Ishikawa (cell line): ENCODE measurements around the gene EXD2.

Experiments used
- CEBPB ChIP-seq: IDR thresholded peaks from 2 replicates; pipeline ENCODE4 v1.6.1; 2012
- EGR1 ChIP-seq: IDR thresholded peaks from 2 replicates; pipeline ENCODE4 v1.6.1; 2012
- EP300 ChIP-seq: IDR thresholded peaks from 2 replicates; pipeline ENCODE4 v1.6.1; 2012; ENCODE audit warnings: borderline replicate concordance
- FOXM1 ChIP-seq: IDR thresholded peaks from 2 replicates; pipeline ENCODE4 v1.6.1; 2012; ENCODE audit warnings: low read depth, borderline replicate concordance
- MAX ChIP-seq: IDR thresholded peaks from 2 replicates; pipeline ENCODE4 v1.6.1; 2012
- RAD21 ChIP-seq: IDR thresholded peaks from 2 replicates; pipeline ENCODE4 v1.6.1; 2012; ENCODE audit warnings: low read depth
- REST ChIP-seq: IDR thresholded peaks from 2 replicates; pipeline ENCODE4 v1.6.1; 2012; ENCODE audit warnings: low read depth, mild to moderate bottlenecking
- TAF1 ChIP-seq: IDR thresholded peaks from 2 replicates; pipeline ENCODE4 v1.6.1; 2012; ENCODE audit warnings: low read depth, mild to moderate bottlenecking
- TCF12 ChIP-seq: IDR thresholded peaks from 2 replicates; pipeline ENCODE4 v1.6.1; 2012; ENCODE audit warnings: low read depth
- TEAD4 ChIP-seq: IDR thresholded peaks from 2 replicates; pipeline ENCODE4 v1.6.1; 2012
- YY1 ChIP-seq: IDR thresholded peaks from 2 replicates; pipeline ENCODE4 v1.6.1; 2012; ENCODE audit warnings: low read depth

- TF ChIP-seq TCF12 (no peak), REST (no peak), EP300 (no peak), MAX (no peak), TAF1 (no peak), YY1 (no peak), CEBPB (no peak), EGR1 (no peak), RAD21 (no peak), TEAD4 (no peak), FOXM1 (no peak)
These were observed 89.5 kb downstream of the EXD2 start for GRCh38 chr14:69280746-69281291.
